Measurements from ENCODE around the gene MYOZ3.

MYOZ3 gene

DNA sequence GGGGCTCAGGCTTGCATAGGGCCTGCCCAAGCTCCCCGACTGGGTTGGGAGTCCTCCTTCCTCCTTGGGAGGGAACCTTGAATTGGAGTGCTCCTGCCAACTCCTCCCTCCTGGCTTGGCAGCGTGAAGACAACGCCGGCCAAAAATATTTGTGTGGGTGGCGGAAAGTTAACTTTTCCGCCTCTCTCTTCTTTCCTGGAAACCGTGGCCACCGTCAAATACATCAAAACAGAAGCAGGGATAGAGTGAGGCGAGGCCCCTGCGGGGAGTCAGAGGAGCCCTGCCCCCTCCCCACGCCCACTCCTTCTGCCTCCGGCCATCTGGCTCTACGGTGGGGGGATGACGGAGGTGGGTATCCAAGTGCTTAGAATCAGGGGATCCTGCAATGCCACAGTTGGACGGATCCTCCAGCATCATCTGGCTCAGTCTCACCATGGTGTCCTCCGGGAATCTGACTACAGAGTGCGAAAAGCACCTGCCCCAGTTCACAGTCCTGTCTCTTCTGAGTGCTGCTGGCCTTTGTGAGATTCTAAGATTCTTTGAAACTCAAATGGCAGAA is 45.8 kb upstream of the MYOZ3 start:
- no CpG with 5 or more reads among the region's 17 CpGs for WGBS (ENCODE audit: extremely low coverage, insufficient coverage, low lambda C conversion rate)

DNA sequence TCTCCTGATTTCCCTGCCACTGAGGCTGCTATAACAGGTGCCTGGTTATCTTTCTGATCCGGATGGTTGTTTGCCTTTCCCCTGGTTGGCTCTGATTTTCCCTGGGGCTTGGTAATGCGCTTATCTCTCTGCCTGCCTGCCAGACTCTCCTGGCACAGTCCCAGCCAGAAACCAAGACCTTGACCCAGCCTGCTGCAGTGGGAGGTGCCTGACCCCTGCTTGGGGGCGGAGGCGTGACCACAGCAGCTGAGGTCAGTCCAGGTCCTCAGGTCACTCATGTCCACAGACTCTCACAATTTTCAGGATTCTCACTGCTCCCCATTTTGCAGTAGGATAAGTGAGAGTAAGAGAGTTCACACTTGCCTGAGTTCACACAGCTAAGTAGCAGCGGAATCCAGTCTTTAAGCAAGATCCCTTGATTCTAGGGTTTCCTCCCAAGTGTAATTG is 45.0 kb upstream of the MYOZ3 start:
- no peak overlapping the region for H2BK15ac ChIP-seq (replicated peaks; ENCODE audit: low read depth)
- no peak overlapping the region for H3K4me2 ChIP-seq (ENCODE audit: low read length)
- H3K4me1 ChIP-seq (ENCODE audit: control insufficient read depth, low read depth, low read length) = peaks cover 7% of the 10 kb centered on the region
- no peaks in the 10 kb centered on the region for H3K27me3 ChIP-seq (ENCODE audit: insufficient read depth, low read length, poor library complexity)
- H3K79me1 ChIP-seq (ENCODE audit: low read length) = no peaks in the 10 kb centered on the region
- H3K4ac ChIP-seq (ENCODE audit: low read depth, low read length) = no peak overlapping the region
- H3K56ac ChIP-seq (ENCODE audit: low read length) = no peak overlapping the region
- no peak overlapping the region for H2AK5ac ChIP-seq (ENCODE audit: low read length)
- H3K79me2 ChIP-seq (ENCODE audit: control insufficient read depth, insufficient read depth, low read length) = no peaks in the 10 kb centered on the region
- no peak overlapping the region for H3K9ac ChIP-seq (ENCODE audit: low read length)
- no peak overlapping the region for H3K27ac ChIP-seq (ENCODE audit: low read depth, low read length)
- no peak overlapping the region for H2BK120ac ChIP-seq (ENCODE audit: low read depth, low read length)
- no peak for DNase-seq
- H3K18ac ChIP-seq (ENCODE audit: low read length) = no peak overlapping the region
- no peak overlapping the region for H4K5ac ChIP-seq (ENCODE audit: low read length)
- no peaks in the 10 kb centered on the region for H3K36me3 ChIP-seq (ENCODE audit: control insufficient read depth, insufficient read depth, low read length)
- H4K8ac ChIP-seq (ENCODE audit: low read depth, low read length) = no peak overlapping the region
- H3K4me3 ChIP-seq (ENCODE audit: low read length) = no peak overlapping the region
- no peak overlapping the region for H2BK5ac ChIP-seq (ENCODE audit: low read length)
- no CpG with 5 or more reads among the region's 5 CpGs for WGBS (ENCODE audit: extremely low coverage, insufficient coverage, low lambda C conversion rate)
- H3K23ac ChIP-seq (ENCODE audit: low read length) = no peak overlapping the region

More for the DNA sequence above, 45.8 kb upstream of the MYOZ3 start:
- H4K8ac ChIP-seq (ENCODE audit: low read depth, low read length) = no peak overlapping the region
- no peak overlapping the region for H4K5ac ChIP-seq (ENCODE audit: low read length)
- H3K56ac ChIP-seq (ENCODE audit: low read length) = no peak overlapping the region
- no peak overlapping the region for H3K4ac ChIP-seq (ENCODE audit: low read depth, low read length)
- no peaks in the 10 kb centered on the region for H3K27me3 ChIP-seq (ENCODE audit: insufficient read depth, low read length, poor library complexity)
- H3K36me3 ChIP-seq (ENCODE audit: control insufficient read depth, insufficient read depth, low read length) = no peaks in the 10 kb centered on the region
- no peaks in the 10 kb centered on the region for H3K79me2 ChIP-seq (ENCODE audit: control insufficient read depth, insufficient read depth, low read length)
- H3K18ac ChIP-seq (ENCODE audit: low read length) = no peak overlapping the region
- H3K79me1 ChIP-seq (ENCODE audit: low read length) = no peaks in the 10 kb centered on the region
- H3K27ac ChIP-seq (ENCODE audit: low read depth, low read length) = no peak overlapping the region
- DNase-seq = no peak
- no peak overlapping the region for H3K23ac ChIP-seq (ENCODE audit: low read length)
- no peak overlapping the region for H3K9ac ChIP-seq (ENCODE audit: low read length)
- H2AK5ac ChIP-seq (ENCODE audit: low read length) = no peak overlapping the region
- H3K4me1 ChIP-seq (ENCODE audit: control insufficient read depth, low read depth, low read length) = peaks cover 7% of the 10 kb centered on the region
- H2BK5ac ChIP-seq (ENCODE audit: low read length) = no peak overlapping the region
- no peak overlapping the region for H2BK15ac ChIP-seq (replicated peaks; ENCODE audit: low read depth)
- H3K4me3 ChIP-seq (ENCODE audit: low read length) = no peak overlapping the region
- no peak overlapping the region for H2BK120ac ChIP-seq (ENCODE audit: low read depth, low read length)
- no peak overlapping the region for H3K4me2 ChIP-seq (ENCODE audit: low read length)

DNA sequence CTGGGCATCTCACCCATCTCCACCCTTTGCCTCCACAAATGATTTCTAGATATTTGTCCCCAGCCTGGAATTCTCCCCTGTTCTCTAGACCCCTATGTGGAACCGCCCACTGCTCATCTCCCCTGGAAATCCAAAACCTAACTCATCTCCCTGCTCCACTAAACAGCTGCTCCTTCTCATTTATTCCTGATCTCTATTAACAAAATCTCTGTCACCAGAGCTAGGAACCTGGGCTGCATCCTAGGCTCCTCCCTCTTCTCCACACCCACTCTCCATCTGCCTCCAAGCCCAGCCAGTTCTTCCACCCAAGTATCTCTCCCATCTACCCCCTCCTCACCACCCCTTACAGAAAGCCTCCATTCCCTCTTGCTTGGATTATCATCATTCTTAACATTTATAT is 44.5 kb upstream of the MYOZ3 start:
- Histone ChIP-seq H3K4ac (ENCODE audit: low read depth, low read length) (no peak overlapping the region), H3K27me3 (ENCODE audit: insufficient read depth, low read length, poor library complexity) (no peaks in the 10 kb centered on the region), H2AK5ac (ENCODE audit: low read length) (no peak overlapping the region), H3K9ac (ENCODE audit: low read length) (no peak overlapping the region), H3K36me3 (ENCODE audit: control insufficient read depth, insufficient read depth, low read length) (no peaks in the 10 kb centered on the region), H2BK120ac (ENCODE audit: low read depth, low read length) (no peak overlapping the region), H2BK15ac (replicated peaks; ENCODE audit: low read depth) (no peak overlapping the region), H3K18ac (ENCODE audit: low read length) (no peak overlapping the region), H3K79me2 (ENCODE audit: control insufficient read depth, insufficient read depth, low read length) (no peaks in the 10 kb centered on the region), H4K8ac (ENCODE audit: low read depth, low read length) (no peak overlapping the region), H3K4me3 (ENCODE audit: low read length) (no peak overlapping the region), H3K4me1 (ENCODE audit: control insufficient read depth, low read depth, low read length) (peaks cover 7% of the 10 kb centered on the region), H4K5ac (ENCODE audit: low read length) (no peak overlapping the region), H3K23ac (ENCODE audit: low read length) (no peak overlapping the region), H3K79me1 (ENCODE audit: low read length) (no peaks in the 10 kb centered on the region), H2BK5ac (ENCODE audit: low read length) (no peak overlapping the region), H3K27ac (ENCODE audit: low read depth, low read length) (no peak overlapping the region), H3K4me2 (ENCODE audit: low read length) (no peak overlapping the region), H3K56ac (ENCODE audit: low read length) (no peak overlapping the region)
- WGBS (ENCODE audit: extremely low coverage, insufficient coverage, low lambda C conversion rate) = no CpG with 5 or more reads among the region's 1 CpG
- DNase-seq = no peak

DNA sequence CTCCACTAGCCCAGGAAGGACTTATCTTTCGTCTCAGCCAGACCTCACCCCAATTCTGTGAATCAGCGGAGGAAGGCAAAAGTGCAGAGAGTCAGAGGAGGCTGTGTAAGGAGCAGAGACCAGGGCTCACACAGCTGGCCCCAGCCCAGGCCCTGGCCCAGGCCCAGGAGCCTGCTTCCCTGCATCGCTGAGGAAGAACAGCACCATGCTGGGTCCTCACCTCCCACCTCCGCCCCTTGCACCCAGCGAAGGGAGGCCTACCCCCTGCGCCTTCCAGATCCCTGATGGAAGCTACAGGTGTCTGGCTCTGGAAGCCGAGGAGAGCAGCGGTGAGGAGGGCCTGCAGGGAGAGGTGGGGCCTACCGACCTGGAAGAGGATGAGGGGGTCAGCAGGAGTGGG is 42.9 kb upstream of the MYOZ3 start:
- H3K4me2 ChIP-seq (ENCODE audit: low read length) = no peak overlapping the region
- H3K79me2 ChIP-seq (ENCODE audit: control insufficient read depth, insufficient read depth, low read length) = no peaks in the 10 kb centered on the region
- peaks cover 7% of the 10 kb centered on the region for H3K4me1 ChIP-seq (ENCODE audit: control insufficient read depth, low read depth, low read length)
- no peaks in the 10 kb centered on the region for H3K27me3 ChIP-seq (ENCODE audit: insufficient read depth, low read length, poor library complexity)
- no peak overlapping the region for H3K23ac ChIP-seq (ENCODE audit: low read length)
- H2BK5ac ChIP-seq (ENCODE audit: low read length) = no peak overlapping the region
- H4K8ac ChIP-seq (ENCODE audit: low read depth, low read length) = no peak overlapping the region
- H3K18ac ChIP-seq (ENCODE audit: low read length) = no peak overlapping the region
- no peak overlapping the region for H3K4me3 ChIP-seq (ENCODE audit: low read length)
- H3K36me3 ChIP-seq (ENCODE audit: control insufficient read depth, insufficient read depth, low read length) = no peaks in the 10 kb centered on the region
- H2BK120ac ChIP-seq (ENCODE audit: low read depth, low read length) = no peak overlapping the region
- H2BK15ac ChIP-seq (replicated peaks; ENCODE audit: low read depth) = no peak overlapping the region
- no peak overlapping the region for H2AK5ac ChIP-seq (ENCODE audit: low read length)
- H3K9ac ChIP-seq (ENCODE audit: low read length) = no peak overlapping the region
- H4K5ac ChIP-seq (ENCODE audit: low read length) = no peak overlapping the region
- DNase-seq = no peak
- no peak overlapping the region for H3K56ac ChIP-seq (ENCODE audit: low read length)
- H3K79me1 ChIP-seq (ENCODE audit: low read length) = no peaks in the 10 kb centered on the region
- WGBS (ENCODE audit: extremely low coverage, insufficient coverage, low lambda C conversion rate) = no CpG with 5 or more reads among the region's 9 CpGs
- no peak overlapping the region for H3K4ac ChIP-seq (ENCODE audit: low read depth, low read length)
- H3K27ac ChIP-seq (ENCODE audit: low read depth, low read length) = no peak overlapping the region

DNA sequence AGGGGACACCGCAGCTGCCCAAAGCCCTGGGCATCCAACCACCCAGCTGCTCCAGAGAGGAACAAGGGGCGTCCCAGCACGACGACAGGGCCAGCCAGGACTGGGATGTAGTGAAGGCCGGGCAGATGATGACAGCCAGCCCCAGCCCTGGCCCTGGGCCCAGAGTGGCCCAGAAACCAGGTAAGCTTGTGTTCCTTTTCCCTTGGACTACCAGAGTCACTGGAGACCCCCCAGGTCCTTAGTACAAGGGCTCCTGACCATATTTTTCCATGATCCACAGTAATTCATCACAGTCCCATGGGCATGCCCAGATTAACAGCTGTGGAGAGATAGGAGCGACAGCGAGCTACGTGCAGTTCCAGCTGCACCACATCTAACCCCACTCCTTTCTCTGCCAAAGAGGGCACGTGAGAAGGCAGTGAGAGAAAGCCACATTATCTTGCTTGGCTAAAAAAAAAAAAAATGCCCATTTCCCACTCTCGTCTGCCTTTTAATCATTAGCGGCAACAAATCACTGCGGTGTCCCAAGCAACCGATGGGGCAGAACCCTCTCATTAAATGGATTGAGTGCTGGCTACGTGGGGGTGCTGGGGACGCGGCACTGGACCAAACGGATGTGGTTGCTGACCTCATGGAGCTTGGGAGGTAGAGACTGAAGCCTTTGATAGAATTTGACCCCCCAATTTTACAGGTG is 42.3 kb upstream of the MYOZ3 start:
- Histone ChIP-seq H3K27me3 (ENCODE audit: insufficient read depth, low read length, poor library complexity) (no peaks in the 10 kb centered on the region), H3K4me3 (ENCODE audit: low read length) (no peak overlapping the region)
- no CpG with 5 or more reads among the region's 17 CpGs for whole genome bisulfite sequencing (ENCODE audit: extremely low coverage, insufficient coverage, low lambda C conversion rate)

More for the DNA sequence above, 42.3 kb upstream of the MYOZ3 start:
- no peak overlapping the region for H3K23ac ChIP-seq (ENCODE audit: low read length)
- H3K79me2 ChIP-seq (ENCODE audit: control insufficient read depth, insufficient read depth, low read length) = no peaks in the 10 kb centered on the region
- H3K36me3 ChIP-seq (ENCODE audit: control insufficient read depth, insufficient read depth, low read length) = no peaks in the 10 kb centered on the region
- no peak overlapping the region for H3K18ac ChIP-seq (ENCODE audit: low read length)
- no peak overlapping the region for H3K9ac ChIP-seq (ENCODE audit: low read length)
- H3K56ac ChIP-seq (ENCODE audit: low read length) = no peak overlapping the region
- H3K79me1 ChIP-seq (ENCODE audit: low read length) = no peaks in the 10 kb centered on the region
- no peak overlapping the region for H2BK15ac ChIP-seq (replicated peaks; ENCODE audit: low read depth)
- no peak overlapping the region for H4K5ac ChIP-seq (ENCODE audit: low read length)
- H2BK5ac ChIP-seq (ENCODE audit: low read length) = no peak overlapping the region
- no peak for DNase-seq
- H2BK120ac ChIP-seq (ENCODE audit: low read depth, low read length) = no peak overlapping the region
- H3K4me2 ChIP-seq (ENCODE audit: low read length) = no peak overlapping the region
- no peak overlapping the region for H3K27ac ChIP-seq (ENCODE audit: low read depth, low read length)
- no peak overlapping the region for H2AK5ac ChIP-seq (ENCODE audit: low read length)
- peaks cover 7% of the 10 kb centered on the region for H3K4me1 ChIP-seq (ENCODE audit: control insufficient read depth, low read depth, low read length)
- H4K8ac ChIP-seq (ENCODE audit: low read depth, low read length) = no peak overlapping the region
- no peak overlapping the region for H3K4ac ChIP-seq (ENCODE audit: low read depth, low read length)

Data from mesendoderm (in vitro differentiated cells).